ENCODE data around the gene TMEM243.

GRCh38 chr7:87199241-87199640 is 20.3 kb downstream of the TMEM243 start:
- TF ChIP-seq EZH2 (IDR thresholded peaks at IDR 0.05; ENCODE audit: borderline replicate concordance, low read length) (no peak), CTCF (conservative IDR thresholded peaks at IDR 0.05 in 1 of 2, IDR thresholded peaks at IDR 0.05 in 1 of 2; ENCODE audit: extremely low read depth in 1 of 2, insufficient read depth in 1 of 2, low read depth in 1 of 2, low read length in 2 of 2) (no peak)

Measured in mammary epithelial cell (primary cell).